H1 (cell line): ENCODE results near the gene NCF2. TPM values are rescaled to one million over a fixed set of nuclear protein-coding genes. Genes with fewer than 3 reads are reported as not detected.

Experiments
- CTCF ChIA-PET: fragments of 300-600 bp; sonication (Branson Sonifier 250); formaldehyde crosslinking; loops from one replicate; lab custom pipeline; 2021; ENCODE audit not compliant: partially characterized antibody; lab: Charles Lee
- POLR2A ChIA-PET: fragments of 300-600 bp; sonication (Branson Sonifier 250); formaldehyde crosslinking; loops from one replicate; lab custom pipeline; 2021; ENCODE audit warnings: inconsistent platforms; ENCODE audit not compliant: partially characterized antibody; lab: Charles Lee
- DNase-seq, 2 experiments: peaks; one replicate each; pipeline versions ENCODE4 v3.0.0 to v3.0.0-alpha.2; 2010 to 2022; ENCODE audit warnings: low spot score in 2 of 2, low read depth in 1 of 2, mixed read lengths in 1 of 2
- FAIRE-seq: peaks from 2 replicates; lab custom pipeline; 2011; peaks lifted over from hg19 to GRCh38; lab: Jason Lieb, UNC
- H2AFZ ChIP-seq: 2 replicates; pipeline ENCODE4 v1.8.1; 2012; ENCODE audit warnings: low read length, inconsistent platforms
- H2AK5ac ChIP-seq: 2 replicates; pipeline ENCODE4 v1.6.1; 2013; ENCODE audit warnings: low read depth, low read length
- H2BK120ac ChIP-seq: replicated peaks from 2 replicates; pipeline ENCODE3; 2013; ENCODE audit warnings: low read depth, low read length, inconsistent platforms
- H2BK12ac ChIP-seq: 2 replicates; pipeline ENCODE4 v1.6.1; 2013; ENCODE audit warnings: low read depth, low read length
- H2BK15ac ChIP-seq: 2 replicates; pipeline ENCODE4 v1.6.1; 2013; ENCODE audit warnings: low read length
- H2BK20ac ChIP-seq: 2 replicates; pipeline ENCODE4 v1.6.1; 2013; ENCODE audit warnings: low read length
- H2BK5ac ChIP-seq: 2 replicates; pipeline ENCODE4 v1.6.1; 2013; ENCODE audit warnings: low read depth, low read length
- H3K14ac ChIP-seq: 2 replicates; pipeline ENCODE4 v1.6.1; 2013; ENCODE audit warnings: inconsistent platforms; ENCODE audit not compliant: insufficient read length
- H3K18ac ChIP-seq: 2 replicates; pipeline ENCODE4 v1.6.1; 2013; ENCODE audit warnings: low read length; ENCODE audit errors: extremely low read depth
- H3K23ac ChIP-seq: 2 replicates; pipeline ENCODE4 v1.6.1; 2013; ENCODE audit warnings: inconsistent platforms; ENCODE audit not compliant: insufficient read length
- H3K23me2 ChIP-seq: 2 replicates; pipeline ENCODE4 v1.6.1; 2013; ENCODE audit warnings: low read depth, low read length
- H3K27ac ChIP-seq: 2 replicates; pipeline ENCODE4 v1.6.1; 2011; ENCODE audit warnings: low read depth, low read length, inconsistent platforms
- H3K27me3 ChIP-seq, 4 experiments: replicated peaks in 1 of 4; 1 replicate in 1 of 4; 2 replicates in 3 of 4; pipeline versions ENCODE4 v1.6.1 to v1.8.1; 2011 to 2013; ENCODE audit warnings: low read length in 3 of 4, mild to moderate bottlenecking in 3 of 4, inconsistent platforms in 2 of 4, mixed read lengths in 2 of 4, moderate library complexity in 1 of 4; ENCODE audit not compliant: control insufficient read depth in 3 of 4, insufficient read depth in 3 of 4; ENCODE audit errors: extremely low read depth in 1 of 4
- H3K36me3 ChIP-seq, 4 experiments: 2 replicates each; pipeline versions ENCODE4 v1.6.1 to v1.8.1; 2011 to 2013; ENCODE audit warnings: mild to moderate bottlenecking in 4 of 4, low read length in 3 of 4, moderate library complexity in 2 of 4, control low read depth in 1 of 4, inconsistent platforms in 1 of 4; ENCODE audit not compliant: insufficient read depth in 4 of 4, control insufficient read depth in 2 of 4
- H3K4ac ChIP-seq: replicated peaks from 2 replicates; pipeline ENCODE3; 2013; ENCODE audit warnings: low read length, low read depth, mixed read lengths, inconsistent platforms; ENCODE audit not compliant: insufficient read length
- H3K4me1 ChIP-seq, 4 experiments: replicated peaks in 1 of 4; 1 replicate in 1 of 4; 2 replicates in 3 of 4; pipeline versions ENCODE4 v1.6.1 to v1.8.1; 2011 to 2013; ENCODE audit warnings: low read length in 3 of 4, inconsistent platforms in 2 of 4, mixed read lengths in 1 of 4; ENCODE audit not compliant: insufficient read depth in 4 of 4, control insufficient read depth in 3 of 4
- H3K4me2 ChIP-seq, 2 experiments: 2 replicates each; pipeline versions ENCODE4 v1.6.1 to v1.8.1; 2011 to 2013; ENCODE audit warnings: low read depth in 2 of 2, low read length in 2 of 2, control low read depth in 1 of 2, inconsistent platforms in 1 of 2, mild to moderate bottlenecking in 1 of 2; ENCODE audit not compliant: insufficient read depth in 1 of 2
- H3K4me3 ChIP-seq, 4 experiments: fragments of 200-600, 300-600 bp in 1 of 4; sonication (generic), shearing (Covaris generic), sonication (Bioruptor Twin) in 1 of 4; 2 replicates each; pipeline versions ENCODE4 v1.5.1 to v1.8.1; 2011 to 2016; ENCODE audit warnings: low read length in 4 of 4, low read depth in 3 of 4, control low read depth in 2 of 4, inconsistent platforms in 2 of 4, mild to moderate bottlenecking in 2 of 4, mixed read lengths in 1 of 4, moderate library complexity in 1 of 4; ENCODE audit not compliant: insufficient read depth in 2 of 4; ENCODE audit errors: extremely low read depth in 1 of 4
- H3K56ac ChIP-seq: replicated peaks from 2 replicates; pipeline ENCODE3; 2013; ENCODE audit warnings: low read depth, mild to moderate bottlenecking, mixed read lengths, low read length, inconsistent platforms; ENCODE audit not compliant: insufficient read length
- H3K79me1 ChIP-seq: 2 replicates; pipeline ENCODE4 v1.6.1; 2013; ENCODE audit warnings: low read depth, low read length, control low read depth
- H3K79me2 ChIP-seq, 2 experiments: 2 replicates each; pipeline versions ENCODE4 v1.6.1 to v1.8.1; 2012 to 2013; ENCODE audit warnings: low read length in 2 of 2, mild to moderate bottlenecking in 2 of 2, inconsistent platforms in 1 of 2; ENCODE audit not compliant: insufficient read depth in 2 of 2, control insufficient read depth in 1 of 2
- H3K9ac ChIP-seq, 4 experiments: replicated peaks in 1 of 4; 1 replicate in 1 of 4; 2 replicates in 3 of 4; pipeline versions ENCODE4 v1.6.1 to v1.8.1; 2011 to 2013; ENCODE audit warnings: low read depth in 3 of 4, low read length in 3 of 4, control low read depth in 2 of 4, mild to moderate bottlenecking in 2 of 4, moderate library complexity in 2 of 4, inconsistent platforms in 1 of 4; ENCODE audit errors: extremely low read depth in 1 of 4
- H3K9me3 ChIP-seq, 2 experiments: 2 replicates each; pipeline versions ENCODE4 v1.6.1 to v1.8.1; 2012 to 2013; ENCODE audit warnings: mild to moderate bottlenecking in 2 of 2, moderate library complexity in 2 of 2, control low read depth in 1 of 2, inconsistent platforms in 1 of 2, low read depth in 1 of 2, low read length in 1 of 2, mixed read lengths in 1 of 2; ENCODE audit not compliant: insufficient read depth in 2 of 2
- H4K20me1 ChIP-seq, 2 experiments: replicated peaks in 1 of 2; 2 replicates each; pipeline versions ENCODE3 to v1.8.1; 2011 to 2013; ENCODE audit warnings: inconsistent platforms in 2 of 2, low read length in 2 of 2, mild to moderate bottlenecking in 1 of 2; ENCODE audit not compliant: insufficient read depth in 2 of 2, control insufficient read depth in 1 of 2
- H4K5ac ChIP-seq: 2 replicates; pipeline ENCODE4 v1.6.1; 2013; ENCODE audit warnings: low read length, low read depth, mixed read lengths, inconsistent platforms; ENCODE audit not compliant: insufficient read length
- H4K8ac ChIP-seq: 2 replicates; pipeline ENCODE4 v1.8.0; 2013; ENCODE audit warnings: mild to moderate bottlenecking, moderate library complexity, low read length, inconsistent platforms; ENCODE audit not compliant: insufficient read depth; ENCODE audit errors: extremely low read depth
- H4K91ac ChIP-seq: replicated peaks from 2 replicates; pipeline ENCODE3; 2013; ENCODE audit warnings: low read length, mixed read lengths, inconsistent platforms; ENCODE audit not compliant: insufficient read length
- BCL11A ChIP-seq, 2 experiments: IDR thresholded peaks; one replicate each; pipeline ENCODE4 v1.6.1; 2011; ENCODE audit warnings: low read depth in 2 of 2, low read length in 2 of 2, mild to moderate bottlenecking in 2 of 2
- CTCF ChIP-seq, 3 experiments: IDR thresholded peaks; 1 replicate in 2 of 3; 2 replicates in 1 of 3; pipeline versions ENCODE4 v1.5.1 to v1.6.1; 2011; ENCODE audit warnings: low read length in 3 of 3, mild to moderate bottlenecking in 3 of 3, inconsistent platforms in 2 of 3, low read depth in 1 of 3, moderate library complexity in 1 of 3; ENCODE audit not compliant: insufficient read depth in 1 of 3; ENCODE audit errors: control extremely low read depth in 1 of 3
- FOSL1 ChIP-seq: IDR thresholded peaks from 2 replicates; pipeline ENCODE4 v1.6.1; 2011; ENCODE audit warnings: mild to moderate bottlenecking, low read depth, low read length, moderate library complexity; ENCODE audit not compliant: insufficient read depth
- POU5F1 ChIP-seq: IDR thresholded peaks from 2 replicates; pipeline ENCODE4 v1.6.1; 2011; ENCODE audit warnings: low read depth, mild to moderate bottlenecking, low read length, moderate library complexity
- RAD21 ChIP-seq, 2 experiments: IDR thresholded peaks in 1 of 2; conservative IDR thresholded peaks in 1 of 2; 2 replicates each; pipeline ENCODE4 v1.6.1; 2011; ENCODE audit warnings: low read depth in 2 of 2, low read length in 2 of 2, improper control_type of control experiment in 1 of 2, inconsistent platforms in 1 of 2, mild to moderate bottlenecking in 1 of 2, moderate library complexity in 1 of 2
- SIN3A ChIP-seq, 2 experiments: IDR thresholded peaks in 1 of 2; conservative IDR thresholded peaks in 1 of 2; 2 replicates each; pipeline ENCODE4 v1.6.1; 2011 to 2012; ENCODE audit warnings: low read length in 2 of 2, improper control_type of control experiment in 1 of 2, low read depth in 1 of 2, mild to moderate bottlenecking in 1 of 2
- TBP ChIP-seq: IDR thresholded peaks from 2 replicates; pipeline ENCODE4 v1.6.1; 2011; ENCODE audit warnings: low read depth, low read length, improper control_type of control experiment
- TCF12 ChIP-seq: IDR thresholded peaks from 2 replicates; pipeline ENCODE4 v1.6.1; 2011; ENCODE audit warnings: low read depth, mild to moderate bottlenecking, low read length
- USF2 ChIP-seq: IDR thresholded peaks from 2 replicates; pipeline ENCODE4 v1.6.1; 2011; ENCODE audit warnings: low read length, improper control_type of control experiment
- WGBS, 2 experiments: shearing (Covaris generic) in 1 of 2; methylation state at CpG; one replicate each; pipeline versions ENCODE4 v1.1.6 to v1.1.7; 2013 to 2015; ENCODE audit warnings: low lambda C conversion rate in 2 of 2, mixed read lengths in 2 of 2, inconsistent platforms in 1 of 2, low coverage in 1 of 2, missing lambda C conversion rate in 1 of 2; ENCODE audit not compliant: insufficient replicate concordance in 2 of 2, insufficient coverage in 1 of 2, insufficient read length in 1 of 2; ENCODE audit errors: extremely low coverage in 1 of 2, missing lambda C conversion rate in 1 of 2; 5-methylcytosine and 5-hydroxymethylcytosine counted together
- polyA plus RNA-seq, 7 experiments: library from polyadenylated mRNA; depleted of rRNA in 3 of 7; stranded (reverse) in 5 of 7; unstranded in 2 of 7; fragments of >200 nt in 5 of 7; fragments of 200-250 nt in 2 of 7; gene quantifications; 1 replicate in 5 of 7; 2 replicates in 1 of 7; 4 replicates in 1 of 7; pipeline versions ENCODE4 v1.2.1 to v1.2.3, GENCODE V29; 2011 to 2013; ENCODE audit warnings: missing spikeins in 2 of 7, mixed read lengths in 2 of 7
- total RNA-seq: library from RNA; stranded (reverse); fragmentation: NEBNext Ultra II Directional; extraction: Animal tissue kit (Norgen Biotek cat#: 25700); gene quantifications from 2 replicates; pipeline ENCODE4 v1.2.1, GENCODE V29; 2021

The NCF2 gene
- total and polyA plus RNA-seq, 2 of the 8 experiments (the other 6 are each of a cell fraction or from before 2014, with no cell fraction given): not detected

- Histone ChIP-seq H3K9ac (no peak overlapping the region), H3K18ac (no peak overlapping the region), H3K14ac (no peak overlapping the region), H2BK15ac (no peak overlapping the region), H3K4me2 (no peak overlapping the region), H2AFZ (no peak overlapping the region), H3K27ac (no peak overlapping the region), H3K9me3 (no peaks in the 10 kb centered on the region), H2BK5ac (no peak overlapping the region), H3K23ac (no peak overlapping the region), H2AK5ac (no peak overlapping the region), H3K4me1 (peaks cover 1 to 5% (median 4%) of the 10 kb centered on the region in 4 experiments; a peak in 5 of 7 replicates), H2BK120ac (no peak overlapping the region), H3K27me3 (no peaks in the 10 kb centered on the region), H3K56ac (no peak overlapping the region), H2BK20ac (no peak overlapping the region), H3K23me2 (no peaks in the 10 kb centered on the region), H4K91ac (no peak overlapping the region), H3K4ac (no peak overlapping the region), H4K8ac (no peak overlapping the region), H3K36me3 (peaks cover 13 to 64% (median 42%) of the 10 kb centered on the region in 4 experiments), H2BK12ac (no peak overlapping the region), H3K79me2 (no peaks in the 10 kb centered on the region), H3K4me3 (no peak overlapping the region), H4K20me1 (peaks cover 0 to 1% of the 10 kb centered on the region in 2 experiments), H3K79me1 (no peaks in the 10 kb centered on the region; the same call in 1 of the 2 replicates), H4K5ac (no peak overlapping the region)
- WGBS, 2 experiments: 83% methylated on average over 2 of the region's 2 CpGs; no CpG with 5 or more reads in 1 of the 2 experiments
- peak; percentile 72 for FAIRE-seq
- POLR2A ChIA-PET: no interaction called here
- CTCF ChIA-PET: no interaction called here
- no peak for DNase-seq
- no peak for TF ChIP-seq FOSL1
- no peak for TF ChIP-seq BCL11A (IDR thresholded peaks at IDR 0.05; ENCODE audit: low read depth in 2 of 2, low read length in 2 of 2)
- TF ChIP-seq SIN3A (conservative IDR thresholded peaks at IDR 0.05 in 1 of 2, IDR thresholded peaks at IDR 0.05 in 1 of 2; ENCODE audit: low read depth in 1 of 2, low read length in 2 of 2): no peak
- TF ChIP-seq RAD21 (IDR thresholded peaks at IDR 0.05 in 1 of 2, conservative IDR thresholded peaks at IDR 0.05 in 1 of 2; ENCODE audit: low read depth in 2 of 2, low read length in 2 of 2): peak; percentile 66
- no peak for TF ChIP-seq USF2
- no peak for TF ChIP-seq POU5F1
- peak in 2 of 3 experiments; percentile 57 to 72; a peak in 3 of 4 replicates for TF ChIP-seq CTCF (IDR thresholded peaks at IDR 0.05; ENCODE audit: control extremely low read depth in 1 of 3, insufficient read depth in 1 of 3, low read depth in 1 of 3, low read length in 3 of 3)
- no peak for TF ChIP-seq TCF12
- TF ChIP-seq TBP: no peak
These were observed 46.5 kb downstream of the NCF2 start for GRCh38 chr1:183543619-183544204.
